GM12873 (cell line): ENCODE results near the gene RHOV.

ENCODE experiments used
- CTCF ChIP-seq: IDR thresholded peaks from 2 replicates; pipeline ENCODE4 v1.5.1; 2012; ENCODE audit warnings: low read depth, mild to moderate bottlenecking, moderate library complexity, low read length, control low read depth; ENCODE audit not compliant: insufficient read depth; ENCODE audit errors: missing control alignments

The RHOV gene

GRCh38 chr15:40893019-40893670, 19.1 kb upstream of the RHOV start:
- no peak for TF ChIP-seq CTCF

GRCh38 chr15:40892447-40893012, 18.5 kb upstream of the RHOV start:
- TF ChIP-seq CTCF, result no peak

- peak; percentile 71 for TF ChIP-seq CTCF
Measured at GRCh38 chr15:40891810-40892446, 17.9 kb upstream of the RHOV start.

- TF ChIP-seq CTCF, result no peak
Measured at GRCh38 chr15:40891138-40891537, 17.1 kb upstream of the RHOV start.

- no peak for TF ChIP-seq CTCF
Measured at GRCh38 chr15:40889112-40889511, 15.1 kb upstream of the RHOV start.

- no peak for TF ChIP-seq CTCF
Measured at GRCh38 chr15:40886586-40886985, 12.6 kb upstream of the RHOV start.

GRCh38 chr15:40881351-40881750, 7.3 kb upstream of the RHOV start:
- TF ChIP-seq CTCF, result no peak
